GM19455 (cell line): ENCODE results near the gene FMN2.
"Not testable (repeated sequence)": the region's sequence is repeated elsewhere in the genome, so short reads cannot be mapped to it uniquely, and the experiment has no call there.

Experiments
- ATAC-seq: cut with Tn5 transposase; IDR thresholded peaks from one replicate; pipeline ENCODE4 v1.9.1; 2021; ENCODE audit not compliant: unreplicated experiment

FMN2 gene

DNA sequence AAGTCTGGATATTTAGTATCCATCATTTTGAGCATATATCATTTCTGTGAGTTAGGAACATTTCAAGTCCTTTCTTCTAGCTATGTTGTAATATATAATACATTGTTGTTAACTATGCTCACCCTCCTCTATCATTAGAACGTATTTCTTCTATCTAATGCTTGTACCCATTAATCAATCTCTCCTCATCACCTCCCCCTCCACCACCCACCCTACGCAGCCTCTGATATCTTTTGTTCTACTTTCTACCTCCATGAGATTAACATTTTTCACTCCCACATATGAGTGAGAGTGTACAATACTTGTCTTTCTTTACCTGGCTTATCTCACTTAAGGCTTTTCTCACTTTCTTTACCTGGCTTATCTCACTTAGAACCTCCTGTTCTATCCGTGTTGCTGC is 156.2 kb downstream of the FMN2 start:
- no peak for ATAC-seq

DNA sequence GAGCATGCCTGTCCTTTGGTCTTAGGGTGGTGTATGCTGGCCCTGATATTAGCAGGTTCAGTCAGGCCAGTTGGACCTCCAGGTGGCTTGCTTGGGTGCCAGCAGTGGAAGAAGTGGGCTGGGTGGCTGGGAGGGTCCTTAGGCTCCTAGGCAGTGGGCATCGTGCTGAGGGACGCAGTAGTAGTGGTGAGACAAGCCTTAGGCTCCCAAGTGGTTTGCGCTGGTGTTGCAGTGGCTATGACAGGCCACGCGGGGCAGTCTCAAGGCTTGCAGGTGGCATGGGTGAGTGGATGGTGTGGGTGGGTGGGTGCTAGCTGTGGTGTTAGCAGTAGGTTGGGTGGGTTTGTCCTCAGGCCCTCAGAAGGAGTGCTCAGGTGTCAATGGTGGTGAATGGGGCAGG is 162.3 kb downstream of the FMN2 start:
- no peak for ATAC-seq

DNA sequence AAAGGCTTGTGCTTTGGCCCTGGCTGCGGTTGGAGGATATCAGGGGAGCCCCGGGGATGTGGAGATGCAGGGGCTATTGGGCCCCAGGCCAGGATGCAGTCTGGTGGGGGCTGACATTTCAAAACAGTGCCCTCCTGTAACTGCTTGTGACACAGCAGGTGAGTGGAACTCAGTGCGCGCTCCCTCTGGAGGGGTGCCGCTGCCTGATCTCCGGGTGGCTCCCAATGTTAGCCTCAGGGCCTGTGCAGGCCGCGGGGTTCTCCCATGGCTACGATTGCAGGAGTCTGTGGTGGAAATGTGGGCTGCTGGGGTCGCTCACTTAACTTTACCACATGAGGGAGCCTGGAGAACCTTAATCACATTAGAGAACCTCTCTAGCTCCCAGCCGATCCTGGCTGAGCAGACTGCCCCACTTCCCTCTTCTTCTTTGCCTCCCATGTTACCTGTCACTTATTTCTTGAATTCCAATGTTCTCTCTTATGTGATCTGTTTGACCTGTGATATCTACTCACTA is 163.2 kb downstream of the FMN2 start:
- ATAC-seq, result no peak

DNA sequence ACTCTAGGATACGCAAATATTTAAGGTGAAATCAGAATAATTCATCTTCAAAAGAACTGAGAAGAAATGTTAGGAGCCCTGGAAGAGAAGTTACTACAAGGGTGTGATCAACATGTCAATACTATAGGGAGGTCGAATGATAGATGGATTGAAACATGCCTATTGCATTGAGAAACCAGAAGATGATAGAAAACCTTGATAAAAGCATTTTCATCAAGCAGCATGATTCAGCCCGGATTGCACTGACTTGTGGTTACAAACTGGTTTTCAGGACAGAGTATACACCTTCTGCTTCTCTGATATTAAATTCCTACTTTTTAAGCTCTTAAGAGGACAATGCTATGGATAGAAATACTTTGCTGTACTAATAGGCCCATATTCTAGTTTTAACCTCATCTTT is 164.2 kb downstream of the FMN2 start:
- ATAC-seq, result no peak

DNA sequence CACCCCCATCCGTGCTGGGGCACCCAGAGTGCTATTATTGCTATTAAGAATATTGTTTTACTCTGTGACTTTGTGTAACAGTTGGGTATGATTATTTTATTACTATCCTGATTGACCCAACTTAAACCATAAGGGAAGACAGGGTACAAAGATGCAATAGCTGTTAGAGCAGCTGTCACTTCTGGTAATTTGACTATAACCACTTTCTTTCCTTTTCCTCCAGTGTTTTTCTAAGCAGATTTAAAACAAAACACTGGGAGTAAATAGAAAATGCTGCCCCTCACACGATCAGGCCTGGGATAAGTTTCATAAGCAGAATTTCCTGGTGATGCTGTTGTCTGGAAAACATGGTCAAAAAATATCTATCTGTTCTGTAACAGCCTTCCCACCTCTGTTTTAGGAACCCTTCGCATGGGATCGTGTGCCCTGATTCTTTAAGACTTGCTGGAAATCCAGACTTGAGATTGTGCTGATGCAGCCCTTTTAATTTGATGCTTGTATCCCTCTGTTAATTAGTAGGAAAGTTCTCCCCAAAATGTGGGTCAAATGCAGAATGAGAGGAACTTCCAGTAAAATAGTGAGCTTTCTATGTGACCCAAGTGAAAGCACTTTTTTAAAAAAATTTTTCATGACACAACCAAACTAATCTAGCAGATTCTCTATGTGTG is 165.3 kb downstream of the FMN2 start:
- no peak for ATAC-seq

DNA sequence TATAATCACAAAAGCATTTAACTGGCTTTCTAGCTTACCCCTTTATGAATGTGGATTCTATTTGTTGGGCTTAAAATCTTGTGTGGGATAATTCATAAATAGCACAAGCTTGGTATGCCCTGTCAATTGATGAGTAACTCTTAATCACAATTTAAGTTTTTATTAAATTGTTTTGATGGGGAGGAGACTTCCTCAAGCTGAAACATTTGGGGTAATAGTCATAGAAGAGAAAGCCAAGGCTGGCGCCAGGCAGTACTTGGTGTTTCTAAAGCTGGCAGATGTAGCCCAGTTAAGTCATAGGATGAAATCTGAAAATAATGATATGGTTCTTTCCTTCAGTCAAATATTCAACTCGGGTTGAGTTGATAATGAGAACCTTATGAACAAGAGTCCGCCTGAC is 167.2 kb downstream of the FMN2 start:
- no peak for ATAC-seq

DNA sequence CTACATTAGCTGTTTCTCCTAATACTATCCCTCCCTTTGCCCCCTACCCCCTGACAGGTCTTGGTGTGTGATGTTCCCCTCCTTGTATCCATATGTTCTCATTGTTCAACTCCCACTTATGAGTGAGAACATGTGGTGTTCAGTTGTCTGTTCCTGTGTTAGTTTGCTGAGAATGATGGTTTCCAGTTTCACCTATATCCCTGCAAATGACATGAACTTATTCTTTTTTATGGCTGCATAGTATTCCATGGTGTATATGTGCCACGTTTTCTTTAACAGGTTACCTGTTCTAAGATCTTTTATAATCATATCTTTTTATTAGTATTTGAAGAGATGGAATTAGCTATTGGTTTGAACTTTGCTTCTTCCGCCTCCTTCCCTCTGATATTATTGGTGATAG is 172.8 kb downstream of the FMN2 start:
- not testable (repeated sequence) for ATAC-seq

DNA sequence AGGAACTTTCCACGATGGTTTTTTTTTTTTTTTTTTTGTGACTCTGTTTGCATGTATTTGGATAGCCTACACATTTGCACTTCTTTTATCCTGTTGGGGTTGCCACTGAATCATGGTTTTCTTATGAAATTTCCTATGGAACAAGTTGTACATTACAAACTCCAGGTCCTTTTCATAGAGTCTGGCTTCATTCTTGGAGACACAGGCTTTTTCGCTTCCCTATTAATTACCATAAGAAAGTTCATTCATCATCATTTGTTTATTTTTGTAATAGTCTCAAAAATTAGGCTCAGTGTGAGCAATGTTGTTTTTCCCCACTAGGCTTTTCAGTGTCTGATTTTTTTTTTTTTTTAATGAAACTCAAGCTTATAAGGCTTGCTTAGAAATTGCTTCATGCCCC is 179.4 kb downstream of the FMN2 start:
- ATAC-seq, result no peak

DNA sequence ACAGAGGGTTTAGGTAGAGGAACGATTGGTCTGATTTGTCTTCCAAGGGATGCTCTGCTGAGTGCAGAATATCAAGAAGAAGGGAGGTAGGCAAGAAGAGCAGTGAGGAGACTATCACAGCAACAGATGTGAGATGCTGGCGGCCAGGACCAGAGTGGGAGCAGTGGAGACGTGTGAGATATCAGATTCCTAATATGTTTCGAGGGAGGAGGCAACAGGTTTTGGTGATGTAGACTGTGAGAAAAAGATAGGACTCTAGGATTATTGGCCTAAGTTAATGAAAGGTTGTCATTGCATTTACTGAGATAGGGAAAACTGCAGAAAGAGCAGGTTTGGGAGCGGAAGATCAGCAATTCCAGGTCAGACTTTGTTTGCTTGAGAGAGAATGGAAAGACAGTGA is 182.9 kb downstream of the FMN2 start:
- ATAC-seq, result no peak

DNA sequence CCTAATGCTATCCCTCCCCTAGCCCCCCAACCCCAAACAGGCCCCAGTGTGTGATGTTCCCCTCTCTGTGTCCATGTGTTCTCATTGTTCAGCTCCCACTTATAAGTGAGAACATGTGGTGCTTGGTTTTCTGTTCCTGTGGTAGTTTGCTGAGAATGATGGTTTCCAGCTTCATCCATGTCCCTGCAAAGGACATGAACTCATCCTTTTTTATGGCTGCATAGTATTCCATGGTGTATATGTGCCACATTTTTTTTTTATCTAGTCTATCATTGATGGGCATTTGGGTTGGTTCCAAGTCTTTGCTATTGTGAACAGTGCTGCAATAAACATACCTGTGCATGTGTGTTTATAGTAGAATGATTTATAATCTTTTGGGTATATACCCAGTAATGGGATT is 183.5 kb downstream of the FMN2 start:
- not testable (repeated sequence) for ATAC-seq

DNA sequence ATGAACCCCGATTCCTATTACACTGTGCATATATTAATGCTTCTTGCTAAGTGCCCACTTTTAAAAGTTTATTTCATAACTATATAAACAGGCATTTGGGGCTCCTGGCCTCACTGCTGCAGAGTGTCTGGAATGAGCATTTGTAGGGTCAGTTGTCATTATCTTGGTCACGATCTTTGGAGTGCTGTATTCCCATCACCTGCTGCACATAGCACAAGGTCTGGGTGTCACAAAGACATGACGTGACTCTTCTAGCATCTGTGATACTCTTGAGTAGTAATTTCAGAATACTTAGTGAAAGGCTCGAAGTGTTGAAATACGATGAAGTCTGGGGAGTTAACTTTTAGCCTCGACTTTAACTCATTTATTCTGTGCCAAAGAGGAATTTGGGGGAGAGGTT is 186.4 kb downstream of the FMN2 start:
- no peak for ATAC-seq

DNA sequence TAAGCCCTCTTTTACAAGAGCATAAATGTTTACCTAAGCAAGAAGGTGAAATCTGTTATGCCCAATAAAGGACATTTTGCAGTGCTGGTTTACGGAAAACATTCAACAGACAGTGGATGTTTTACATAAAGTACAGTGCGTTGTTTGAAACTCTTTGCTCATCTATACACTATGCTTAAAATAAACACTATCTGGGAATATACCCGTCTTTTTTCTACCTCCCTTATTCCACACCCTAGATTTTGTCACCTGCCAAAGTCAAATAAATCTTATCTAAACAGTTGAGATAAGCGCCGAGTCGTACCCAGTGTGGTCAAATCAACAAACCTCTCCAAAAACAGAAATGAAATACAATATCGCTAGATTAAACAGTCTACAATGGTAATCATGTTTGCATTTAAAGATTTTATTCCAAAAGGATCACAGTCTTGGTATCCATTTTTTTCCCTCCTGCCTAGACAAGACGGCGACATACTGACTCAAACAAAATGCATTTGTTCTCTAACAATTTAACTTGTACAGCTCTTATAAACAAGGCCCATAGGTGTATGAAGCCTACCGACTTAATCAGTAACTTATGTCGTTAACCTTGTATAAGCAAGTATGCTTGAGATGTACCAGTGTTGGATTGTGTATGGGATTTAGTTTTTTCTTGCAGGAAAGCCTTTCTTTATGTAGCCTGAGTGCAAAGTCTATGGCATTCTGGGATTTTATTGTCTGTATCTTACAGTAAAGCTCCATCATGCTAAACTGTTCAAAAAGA is 189.1 kb downstream of the FMN2 start:
- no peak for ATAC-seq

DNA sequence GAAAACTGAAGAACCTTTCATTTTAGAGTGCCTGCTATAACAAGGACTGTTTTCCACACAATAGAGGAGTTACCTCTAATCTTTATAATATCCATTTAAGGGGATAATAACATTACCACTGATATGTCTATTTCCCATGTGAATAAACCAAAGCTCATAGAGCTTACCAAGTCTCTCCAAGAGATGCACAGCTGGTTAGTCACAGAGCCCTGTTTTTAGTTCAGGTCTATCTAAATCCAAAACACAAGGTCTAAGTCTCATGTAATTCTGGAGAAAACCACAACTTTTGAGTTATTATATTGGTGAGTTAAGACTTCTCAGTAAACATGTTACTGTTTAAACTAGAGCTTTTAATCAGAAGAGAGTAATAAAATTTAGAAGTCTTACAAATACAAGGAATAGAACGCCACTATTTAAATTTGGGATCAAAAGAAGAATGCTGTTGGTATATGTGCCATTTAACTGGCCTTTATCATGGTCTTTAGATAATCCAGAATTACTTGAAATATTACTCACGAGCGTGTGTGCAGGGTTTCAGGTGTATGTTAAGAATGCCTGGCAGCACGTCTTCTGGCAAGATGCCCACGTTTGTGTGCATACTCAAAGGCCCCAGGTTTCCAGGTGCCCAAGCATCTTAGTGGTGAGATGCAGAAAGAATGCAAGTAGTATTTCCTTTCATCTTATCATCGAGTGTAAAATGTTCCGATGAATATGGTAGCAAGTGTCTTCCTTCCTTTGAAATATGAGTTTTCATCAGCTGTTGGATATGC is 190.6 kb downstream of the FMN2 start:
- no peak for ATAC-seq

DNA sequence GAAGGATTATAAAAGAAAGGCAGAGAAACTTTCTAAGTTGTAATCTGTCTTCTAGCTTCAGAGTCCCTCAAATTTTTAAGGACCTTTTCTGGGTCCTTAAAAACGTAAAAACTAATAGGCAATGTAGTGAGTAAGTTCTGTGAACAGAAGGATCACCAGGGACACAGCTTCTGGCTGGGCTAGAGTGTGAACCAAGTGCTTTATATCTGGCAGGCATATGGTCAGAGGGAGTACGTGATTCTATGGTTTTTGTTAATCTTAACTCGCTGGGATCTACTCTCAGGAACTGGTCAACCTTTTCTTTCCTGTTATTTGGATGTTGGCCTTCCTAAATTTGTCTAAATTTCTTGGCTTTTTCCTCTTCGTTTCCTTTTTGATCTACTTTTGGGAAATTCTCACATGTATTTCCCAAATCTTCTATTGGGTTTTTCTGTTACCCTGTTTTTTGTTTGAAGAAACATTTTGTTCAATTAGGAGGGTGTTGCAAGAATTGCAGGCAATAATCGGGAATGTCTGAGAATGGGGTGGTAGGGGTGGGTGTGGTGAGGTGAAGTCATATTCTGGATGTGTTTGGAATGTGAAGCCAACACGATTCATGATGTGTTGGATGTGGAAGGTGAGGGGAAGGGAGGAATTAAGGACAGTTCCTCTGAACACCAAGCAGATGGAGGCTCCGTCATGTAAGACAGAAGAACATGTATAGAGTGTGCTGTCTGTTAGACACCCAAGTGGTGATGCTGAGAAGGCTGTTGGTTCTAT is 193.2 kb downstream of the FMN2 start:
- ATAC-seq, result no peak

DNA sequence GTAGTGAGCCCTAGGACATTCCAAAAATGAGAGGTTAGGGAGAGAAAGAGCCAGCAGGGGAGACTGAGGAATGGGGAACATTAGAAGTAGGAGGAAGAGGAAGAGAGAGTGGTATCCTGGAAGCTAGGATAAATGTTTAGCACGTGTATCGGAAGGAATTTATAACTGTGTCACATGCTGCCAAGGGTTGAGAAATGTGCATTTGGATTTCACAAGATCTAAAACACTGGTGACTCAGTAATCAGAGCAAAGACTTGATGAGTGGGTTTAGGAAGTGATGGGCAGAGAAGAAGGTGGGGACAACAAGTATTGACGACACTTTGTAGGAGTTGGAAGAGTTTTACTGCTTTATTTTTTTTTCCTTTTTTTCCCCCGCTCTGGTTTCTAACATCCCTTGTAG is 193.9 kb downstream of the FMN2 start:
- no peak for ATAC-seq

DNA sequence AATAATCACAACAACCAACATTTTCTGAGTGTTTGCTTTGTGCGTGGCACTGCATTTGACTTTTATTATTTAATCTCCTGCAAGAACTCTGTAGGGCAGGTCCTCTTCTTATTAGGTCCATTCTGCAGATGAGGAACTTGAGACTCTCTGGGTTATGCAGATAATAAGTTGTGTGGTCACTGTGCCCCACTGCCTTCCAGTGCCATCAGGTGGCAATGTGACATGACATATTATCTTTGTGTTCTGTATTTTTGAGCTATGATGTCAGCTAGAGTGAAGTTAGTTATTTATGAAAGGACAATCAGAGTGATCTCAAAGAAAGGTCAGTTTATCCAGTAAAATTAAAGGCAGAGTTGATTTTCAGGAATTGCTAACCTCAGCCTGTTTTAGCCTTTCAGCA is 196.0 kb downstream of the FMN2 start:
- no peak for ATAC-seq

DNA sequence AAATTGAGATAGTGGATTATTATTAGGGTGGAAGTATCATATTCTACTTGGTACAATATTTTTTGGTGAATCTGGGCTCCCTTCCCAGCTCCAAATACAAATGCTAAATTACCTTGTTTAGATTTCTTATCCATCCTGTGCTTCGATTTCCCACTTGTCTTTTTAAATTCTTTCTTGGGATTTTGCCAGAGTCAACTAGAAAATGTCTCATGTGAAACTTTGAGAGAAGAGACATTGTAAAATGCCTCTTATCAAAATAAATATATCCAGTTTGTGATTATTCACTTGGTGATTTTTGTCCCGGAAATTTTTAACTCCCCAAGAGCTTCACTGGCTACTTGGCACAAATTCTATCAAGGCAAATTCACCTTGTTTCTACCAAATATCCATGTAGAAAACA is 202.0 kb downstream of the FMN2 start:
- no peak for ATAC-seq

DNA sequence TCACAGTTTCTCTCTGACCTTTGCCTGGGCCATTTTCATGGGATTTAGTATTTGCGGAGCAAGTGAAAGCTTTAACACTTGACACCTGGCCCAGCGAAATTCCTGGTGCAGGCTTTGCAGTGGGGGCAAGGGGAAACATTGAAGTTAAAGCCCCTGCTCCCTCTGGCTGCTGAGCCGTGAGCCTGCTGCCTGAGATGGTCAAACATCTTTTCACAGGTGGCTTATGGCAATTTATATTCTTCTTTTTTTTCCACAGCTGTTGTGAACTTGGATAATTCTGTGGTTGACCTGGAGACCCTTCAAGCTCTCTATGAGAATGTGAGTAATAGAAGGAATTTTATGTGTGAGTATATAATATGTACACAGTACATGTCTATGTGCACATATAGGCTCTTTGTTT is 202.9 kb downstream of the FMN2 start:
- no peak for ATAC-seq

DNA sequence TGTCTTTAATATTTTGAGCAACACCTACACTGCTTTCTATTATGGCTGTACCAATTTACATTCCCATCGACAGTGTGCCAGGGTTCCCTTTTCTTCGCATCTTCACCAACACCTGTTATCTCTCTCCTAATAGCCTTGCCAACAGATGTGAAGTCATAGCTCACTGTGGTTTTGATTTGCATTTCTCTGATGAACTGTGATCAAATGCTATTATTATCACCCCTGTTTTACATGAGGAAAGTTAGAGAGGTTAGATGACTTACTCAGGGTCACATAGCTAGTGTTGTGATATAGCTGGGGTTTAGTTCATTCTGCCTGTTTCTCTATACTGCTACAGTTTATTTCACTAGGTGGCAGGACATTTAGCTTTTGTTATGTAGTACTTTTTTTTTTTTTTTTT is 204.1 kb downstream of the FMN2 start:
- ATAC-seq, result no peak

DNA sequence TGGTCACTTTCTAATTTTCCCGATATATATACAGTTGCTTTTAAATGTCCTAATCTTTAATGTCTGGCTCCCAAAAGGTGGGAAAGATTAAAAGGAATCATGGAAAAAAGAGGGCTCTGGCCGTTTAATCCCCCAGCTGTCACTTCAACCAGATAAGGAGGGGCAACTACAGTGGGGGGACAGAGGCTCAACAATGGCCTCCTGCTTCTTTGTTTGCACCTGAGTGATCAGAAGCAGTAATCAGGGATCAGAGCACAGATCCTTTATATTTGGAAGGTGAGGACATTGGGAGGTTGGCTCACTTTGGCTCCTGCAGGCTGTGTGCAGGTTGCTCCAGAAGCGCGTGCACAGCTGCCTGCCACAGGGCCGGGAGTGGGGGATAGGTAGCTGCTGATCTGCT is 212.8 kb downstream of the FMN2 start:
- ATAC-seq, result no peak

DNA sequence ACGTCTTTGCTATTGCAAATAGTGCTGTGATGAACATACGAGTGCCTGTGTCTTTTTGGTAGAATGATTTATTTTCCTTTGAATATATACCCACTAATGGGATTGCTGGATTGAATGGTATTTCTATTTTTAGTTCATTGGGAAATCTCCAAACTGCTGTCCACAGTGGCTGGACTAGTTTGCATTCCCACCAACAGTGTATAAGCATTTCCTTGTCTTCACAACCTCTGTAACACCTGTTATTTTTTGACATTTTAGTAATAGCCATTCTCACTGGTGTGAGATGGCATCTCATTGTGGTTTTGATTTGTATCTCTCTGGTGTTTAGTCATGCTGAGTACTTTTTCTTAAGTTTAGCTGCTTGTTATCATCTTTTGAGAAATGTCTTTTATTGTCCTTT is 215.0 kb downstream of the FMN2 start:
- no peak for ATAC-seq
